Cardiac fibroblast (primary cell): ENCODE measurements around the gene UNC5B.
A peak's percentile ranks its signal among the peaks of the same experiment; 100 is the strongest.

Source experiments
- DNase-seq, 2 donors: peaks; one replicate each; pipeline versions ENCODE4 v3.0.0 to v3.0.0-alpha.2; 2010; ENCODE audit warnings: low read depth in 2 of 2
- H3K4me3 ChIP-seq, 2 donors: replicated peaks in 1 of 2; 1 replicate in 1 of 2; 2 replicates in 1 of 2; pipeline ENCODE4 v1.5.1; 2011; ENCODE audit warnings: low read depth in 2 of 2, low read length in 2 of 2, mild to moderate bottlenecking in 2 of 2, moderate library complexity in 1 of 2
- TF ChIP-seq, protein P1 (sequence below): IDR thresholded peaks from one replicate; pipeline ENCODE4 v1.5.1; 2011; ENCODE audit warnings: low read depth, mild to moderate bottlenecking, low read length, inconsistent platforms

UNC5B gene

DNA sequence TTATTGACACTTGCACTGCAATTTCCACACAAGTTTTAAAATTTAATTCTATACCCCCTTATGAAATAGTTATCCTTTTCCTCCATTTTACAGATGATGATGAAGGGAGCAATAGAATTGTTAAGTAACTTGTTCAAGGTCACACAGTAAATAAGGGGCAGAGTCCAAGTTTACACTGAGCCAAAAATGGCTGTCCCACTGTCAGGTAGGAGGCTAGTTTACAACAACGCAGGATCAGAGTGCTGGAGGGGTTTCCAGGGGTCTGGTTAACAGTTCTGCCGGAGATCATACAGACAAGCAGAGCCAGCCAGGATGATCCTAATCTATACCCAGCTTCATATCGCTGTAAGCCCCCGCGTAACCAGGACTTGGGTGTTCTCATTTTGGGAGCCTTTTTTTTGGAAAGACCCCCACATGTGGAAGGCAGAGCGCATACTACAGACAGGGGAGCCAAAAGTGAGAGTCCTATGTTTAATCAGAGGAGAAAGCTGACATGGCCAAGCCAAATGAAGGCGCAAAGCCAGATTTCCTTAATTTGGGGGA, 524 bp upstream of the UNC5B start:
- H3K4me3 ChIP-seq = peak overlapping the region; percentile 47 to 91
- DNase-seq = no peak
- TF ChIP-seq, protein P1, sequence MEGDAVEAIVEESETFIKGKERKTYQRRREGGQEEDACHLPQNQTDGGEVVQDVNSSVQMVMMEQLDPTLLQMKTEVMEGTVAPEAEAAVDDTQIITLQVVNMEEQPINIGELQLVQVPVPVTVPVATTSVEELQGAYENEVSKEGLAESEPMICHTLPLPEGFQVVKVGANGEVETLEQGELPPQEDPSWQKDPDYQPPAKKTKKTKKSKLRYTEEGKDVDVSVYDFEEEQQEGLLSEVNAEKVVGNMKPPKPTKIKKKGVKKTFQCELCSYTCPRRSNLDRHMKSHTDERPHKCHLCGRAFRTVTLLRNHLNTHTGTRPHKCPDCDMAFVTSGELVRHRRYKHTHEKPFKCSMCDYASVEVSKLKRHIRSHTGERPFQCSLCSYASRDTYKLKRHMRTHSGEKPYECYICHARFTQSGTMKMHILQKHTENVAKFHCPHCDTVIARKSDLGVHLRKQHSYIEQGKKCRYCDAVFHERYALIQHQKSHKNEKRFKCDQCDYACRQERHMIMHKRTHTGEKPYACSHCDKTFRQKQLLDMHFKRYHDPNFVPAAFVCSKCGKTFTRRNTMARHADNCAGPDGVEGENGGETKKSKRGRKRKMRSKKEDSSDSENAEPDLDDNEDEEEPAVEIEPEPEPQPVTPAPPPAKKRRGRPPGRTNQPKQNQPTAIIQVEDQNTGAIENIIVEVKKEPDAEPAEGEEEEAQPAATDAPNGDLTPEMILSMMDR = no peak

DNA sequence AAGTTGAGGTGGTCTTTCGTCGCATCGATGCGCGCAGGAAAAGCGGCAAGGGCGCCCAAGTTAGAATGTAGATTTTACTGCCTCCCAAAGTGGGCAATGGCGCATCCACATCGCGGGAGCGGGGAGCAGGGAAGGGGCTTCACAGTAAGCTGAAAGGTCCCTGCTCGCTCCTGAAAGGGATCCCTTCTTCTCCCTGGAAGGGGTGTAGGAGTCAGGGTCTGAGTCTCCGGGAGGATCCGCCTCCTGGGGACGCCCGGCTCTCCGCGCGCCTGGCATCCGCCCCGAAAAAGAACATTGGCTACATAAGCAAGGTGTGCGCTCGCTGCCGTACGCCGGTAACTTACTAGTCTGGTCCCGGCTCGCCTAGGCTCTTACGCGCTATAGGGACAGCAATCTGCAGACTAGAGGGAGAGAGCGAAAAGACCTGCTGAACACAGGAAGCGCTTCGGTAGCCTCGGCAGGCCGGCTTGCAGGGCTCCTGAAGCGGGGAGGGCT, 804 bp downstream of the UNC5B start:
- H3K4me3 ChIP-seq = peak overlapping the region; percentile 91 to 93
- peak; percentile 81 to 85 for DNase-seq
- TF ChIP-seq, protein P1 = no peak

DNA sequence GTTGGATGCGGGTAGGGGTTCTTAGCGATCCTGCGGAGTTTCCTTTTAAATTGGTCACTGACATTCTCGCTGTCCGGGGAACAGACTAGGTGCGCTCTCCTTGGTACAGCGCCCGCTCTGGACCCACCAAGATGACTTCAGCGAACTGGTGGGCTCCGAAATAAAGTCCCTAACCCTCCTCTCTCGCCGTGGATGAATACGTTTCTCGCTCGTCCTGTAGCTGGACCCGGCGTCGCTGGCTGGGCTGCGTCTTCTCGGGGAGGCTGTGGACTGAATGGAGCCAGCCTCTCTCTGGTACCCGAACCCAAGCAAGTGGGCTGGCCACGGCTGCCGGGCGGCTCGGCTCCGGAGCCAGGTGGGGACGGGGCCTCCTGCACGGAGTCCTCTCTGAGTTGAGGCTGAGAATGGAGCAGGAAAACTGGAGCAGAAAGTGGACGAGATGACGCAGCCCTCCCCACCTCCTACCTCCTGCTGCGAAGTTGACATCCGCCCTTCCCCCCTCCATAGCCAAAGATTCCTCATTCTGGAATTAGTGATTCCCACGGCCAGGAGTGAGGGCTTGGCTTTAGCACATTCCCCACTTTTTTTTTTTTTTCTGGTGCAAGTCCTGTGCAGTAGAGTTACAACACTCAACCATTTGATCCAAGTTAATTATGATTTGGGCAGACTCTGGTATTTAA, 1.5 kb downstream of the UNC5B start:
- peak; percentile 70 to 92 for DNase-seq
- TF ChIP-seq, protein P1 = no peak
- H3K4me3 ChIP-seq = peak overlapping the region; percentile 91 to 93

DNA sequence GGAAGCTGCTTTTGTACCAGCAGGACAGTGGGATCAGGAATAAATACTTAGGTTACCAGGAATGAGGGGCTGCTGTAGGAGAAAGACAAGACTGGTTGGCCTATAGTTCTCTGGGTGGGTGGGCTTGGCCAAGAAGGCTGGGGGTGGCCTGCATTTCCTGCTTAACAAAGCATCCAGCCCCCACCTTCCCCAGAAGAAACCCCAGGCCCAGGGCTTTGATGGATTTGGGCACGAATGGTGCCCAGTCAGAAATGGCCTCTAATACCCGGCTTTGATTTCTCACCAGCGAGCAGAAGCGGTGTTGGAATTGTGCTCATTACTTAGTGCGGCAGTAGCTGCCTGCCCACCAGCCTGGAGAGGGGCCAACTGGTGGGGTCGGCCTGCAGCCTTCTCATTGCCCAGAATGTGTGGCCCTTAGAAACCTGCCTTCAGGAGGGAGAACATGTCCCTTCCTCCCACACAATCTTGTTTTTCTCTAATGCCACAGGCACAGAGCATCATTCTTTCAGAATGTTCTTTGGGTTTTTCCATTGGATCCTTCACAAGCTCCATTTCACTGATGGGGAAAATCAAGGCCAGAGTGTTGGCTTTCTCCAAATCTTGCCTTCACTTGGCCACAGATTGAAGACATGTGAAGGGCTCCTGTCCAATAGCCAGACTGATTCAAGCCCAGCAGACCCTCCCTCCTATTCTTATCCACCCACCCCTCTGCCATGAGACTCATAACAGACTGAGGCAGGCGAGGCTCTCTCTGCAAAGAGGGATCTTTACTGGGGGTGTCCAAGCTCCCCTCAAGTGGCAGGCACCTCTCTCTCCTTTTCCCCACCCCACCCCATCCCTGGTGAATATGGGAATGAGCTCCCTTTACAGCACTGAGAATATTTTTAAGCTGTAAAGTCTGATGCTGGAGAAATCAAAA, 2.5 kb downstream of the UNC5B start:
- TF ChIP-seq, protein P1 = no peak
- DNase-seq = no peak
- H3K4me3 ChIP-seq = peak overlapping the region; percentile 91 to 93

DNA sequence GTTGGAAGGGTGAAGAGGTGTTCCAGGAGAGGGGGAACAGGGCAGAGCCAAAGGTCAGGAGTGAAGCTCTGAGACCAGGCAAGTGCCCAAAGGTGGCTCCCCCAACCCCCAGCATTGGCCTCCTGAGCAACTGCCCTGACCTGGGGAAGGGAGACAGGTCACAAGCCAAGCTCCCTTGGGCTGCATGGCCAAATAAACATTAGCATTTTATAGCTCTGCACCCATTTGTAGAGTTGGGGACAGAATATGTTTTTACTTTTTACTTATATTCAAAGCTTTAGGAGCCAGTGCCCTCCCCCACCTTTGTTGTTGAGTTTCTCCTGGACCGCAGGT, 4.0 kb downstream of the UNC5B start:
- no peak overlapping the region for H3K4me3 ChIP-seq
- TF ChIP-seq, protein P1 = no peak
- no peak for DNase-seq

DNA sequence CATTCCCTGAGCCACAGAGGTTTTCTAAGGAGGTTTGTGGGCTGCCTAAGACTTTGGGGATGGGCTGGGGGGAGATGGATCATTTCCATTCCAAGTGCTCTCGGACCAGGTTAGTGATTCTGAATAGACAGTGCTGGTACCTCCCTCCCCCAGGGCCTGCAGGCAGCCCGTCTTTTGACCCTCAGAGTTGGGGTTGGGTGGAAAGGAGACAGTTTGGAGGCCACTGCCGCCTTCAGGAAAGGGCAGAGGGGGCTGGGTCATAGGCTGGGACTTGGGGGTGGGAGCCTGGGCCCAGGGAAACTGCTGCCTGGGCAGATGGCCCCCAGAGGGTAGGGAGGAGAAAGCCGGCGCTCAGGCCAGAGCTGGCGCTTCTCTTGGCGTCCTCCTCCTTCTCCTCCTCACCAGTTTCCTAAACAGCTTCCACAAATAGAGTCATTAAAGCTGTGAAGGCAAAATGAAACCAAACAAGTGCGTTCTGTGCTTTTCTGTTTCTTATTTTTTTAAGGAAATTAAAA, 4.4 kb downstream of the UNC5B start:
- TF ChIP-seq, protein P1 = no peak
- H3K4me3 ChIP-seq = peak overlapping the region; percentile 46 to 53
- peak in 1 of 2 donors; percentile 29 for DNase-seq
